HG02943 (cell line): ENCODE data around the gene CNR2.
"Not testable (repeated sequence)": the region's sequence is repeated elsewhere in the genome, so short reads cannot be mapped to it uniquely, and the experiment has no call there.

Source experiments
- ATAC-seq: cut with Tn5 transposase; IDR thresholded peaks from one replicate; pipeline ENCODE4 v1.9.1; 2021; ENCODE audit warnings: mild to moderate bottlenecking, low read depth, moderate library complexity; ENCODE audit not compliant: unreplicated experiment

The CNR2 gene

DNA sequence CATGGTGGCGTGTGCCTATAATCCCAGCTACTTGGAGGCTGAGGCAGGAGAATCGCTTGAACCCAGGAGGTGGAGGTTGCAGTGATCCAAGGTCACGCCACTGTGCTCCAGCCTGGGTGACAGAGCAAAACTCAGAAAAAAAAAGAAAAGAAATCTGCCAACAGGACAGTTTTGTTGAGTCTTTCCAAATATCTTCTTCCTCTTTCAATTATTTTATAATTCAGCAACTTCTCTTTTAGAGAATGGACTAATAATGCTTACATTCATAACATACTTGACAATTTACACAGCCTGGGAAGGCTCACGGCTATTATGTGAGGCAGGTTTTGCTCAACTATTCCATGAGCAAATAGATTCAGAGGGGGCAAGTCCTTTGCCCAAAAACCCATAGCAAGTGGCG, 18.1 kb downstream of the CNR2 start:
- no peak for ATAC-seq

DNA sequence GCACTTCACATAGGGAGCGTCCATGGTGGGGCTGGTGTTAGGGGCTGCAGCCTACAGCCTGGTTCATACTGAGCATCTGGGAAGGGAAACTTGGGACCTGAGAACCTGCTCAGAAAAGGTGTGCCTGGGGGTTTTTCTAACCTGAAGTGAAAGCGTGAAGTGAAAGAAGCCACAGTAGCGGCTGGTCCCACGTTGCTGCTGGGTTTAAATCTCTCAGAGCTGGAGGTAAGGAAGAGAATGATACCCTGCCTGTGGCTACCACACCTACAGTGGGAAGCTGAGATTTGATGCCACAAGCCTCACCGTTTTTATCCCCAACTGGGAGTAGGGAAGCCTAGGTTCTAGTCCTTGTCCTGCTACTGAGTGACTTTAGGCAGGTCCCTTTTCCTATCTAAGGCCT, 24.1 kb downstream of the CNR2 start:
- no peak for ATAC-seq

DNA sequence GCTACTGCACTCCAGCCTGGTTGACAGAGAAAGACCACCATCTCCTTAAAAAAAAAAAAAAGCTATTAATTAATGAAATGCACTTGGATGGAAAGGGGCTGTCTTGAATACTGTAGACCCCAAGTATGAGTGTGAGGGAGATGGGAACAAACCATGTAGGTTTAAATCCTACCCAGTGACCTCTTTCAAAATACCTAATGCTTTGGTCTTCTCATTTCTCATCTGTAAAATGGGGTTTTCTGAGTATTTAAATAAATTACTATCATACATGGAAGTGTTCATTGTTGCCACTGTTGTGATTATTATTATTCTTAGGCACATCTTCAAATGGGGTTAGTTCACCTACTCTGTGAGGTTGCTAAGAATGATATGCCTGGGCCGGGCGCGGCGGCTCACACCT, 27.9 kb downstream of the CNR2 start:
- no peak for ATAC-seq

DNA sequence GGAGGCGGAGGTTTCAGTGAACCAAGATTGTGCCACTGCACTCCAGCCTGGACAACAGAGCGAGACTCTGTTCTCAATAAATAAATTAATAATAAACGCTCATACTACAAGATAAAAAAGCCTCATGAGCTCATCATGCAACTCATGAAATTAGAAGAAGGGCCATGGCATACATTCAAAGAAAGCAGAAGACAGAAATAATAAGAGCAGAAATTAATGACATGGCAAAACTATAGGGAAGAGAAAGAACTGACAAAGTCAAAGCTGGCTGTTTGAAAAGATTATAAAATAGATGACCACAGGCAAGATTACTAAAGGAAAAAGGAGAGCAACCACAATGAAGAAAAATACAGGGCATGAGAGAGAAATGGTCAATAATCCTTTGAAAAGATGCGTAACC, 30.4 kb downstream of the CNR2 start:
- ATAC-seq, result no peak

DNA sequence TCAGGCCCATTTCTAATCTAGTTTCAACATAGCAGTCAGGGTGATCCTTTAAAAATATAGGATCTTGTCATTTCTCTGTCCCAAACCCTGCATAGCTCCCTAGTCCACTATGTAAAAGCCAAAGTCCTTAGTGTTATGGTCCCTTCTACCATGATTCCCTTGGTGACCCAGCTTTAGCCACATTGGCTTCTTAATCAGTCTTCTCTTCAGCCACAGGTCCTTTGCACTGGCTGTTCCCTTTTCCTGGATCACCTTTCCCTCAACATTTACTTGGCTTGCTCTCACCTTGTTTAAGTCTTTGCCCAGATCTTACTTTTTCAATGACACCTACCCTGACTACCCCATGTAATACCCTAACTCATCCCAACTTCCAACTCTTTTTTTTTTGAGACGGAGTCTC, 33.4 kb downstream of the CNR2 start:
- ATAC-seq, result no peak

DNA sequence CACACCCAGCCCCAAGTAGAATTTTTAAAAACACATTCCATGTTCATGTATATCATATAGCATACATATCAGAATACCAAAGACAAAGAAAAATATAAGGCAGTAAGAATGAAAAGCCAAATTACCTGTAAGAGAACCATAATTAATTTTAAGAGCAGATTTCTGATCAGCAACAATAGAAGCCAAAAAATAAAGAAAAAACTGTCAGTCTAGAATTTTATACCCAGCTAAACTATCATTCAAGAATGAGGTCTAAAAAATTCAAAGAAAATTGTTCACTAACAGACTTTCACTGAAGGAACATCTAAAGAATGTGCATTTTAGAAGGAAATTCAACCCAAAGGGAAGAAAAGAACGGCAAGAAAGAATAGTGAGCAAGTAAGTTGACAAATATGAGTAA, 34.5 kb downstream of the CNR2 start:
- ATAC-seq, result no peak

DNA sequence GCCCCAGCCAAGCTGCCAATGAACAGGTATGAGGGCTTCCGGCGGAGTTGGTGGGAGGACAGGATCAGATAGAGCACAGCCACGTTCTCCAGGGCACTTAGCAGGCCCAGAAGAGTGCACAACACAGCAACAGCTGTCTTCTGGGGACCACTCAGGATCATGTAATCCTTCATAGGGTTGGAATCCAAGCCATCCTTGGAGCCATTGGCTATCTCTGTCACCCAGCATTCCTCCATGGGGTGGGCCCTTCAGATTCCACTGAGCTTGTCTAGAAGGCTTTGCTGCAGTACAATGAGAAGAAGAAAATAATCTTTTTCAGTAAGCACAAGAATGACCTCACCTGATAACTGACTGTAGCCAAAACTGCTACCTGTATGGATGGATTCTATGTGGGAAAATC, 37.8 kb downstream of the CNR2 start:
- no peak for ATAC-seq

DNA sequence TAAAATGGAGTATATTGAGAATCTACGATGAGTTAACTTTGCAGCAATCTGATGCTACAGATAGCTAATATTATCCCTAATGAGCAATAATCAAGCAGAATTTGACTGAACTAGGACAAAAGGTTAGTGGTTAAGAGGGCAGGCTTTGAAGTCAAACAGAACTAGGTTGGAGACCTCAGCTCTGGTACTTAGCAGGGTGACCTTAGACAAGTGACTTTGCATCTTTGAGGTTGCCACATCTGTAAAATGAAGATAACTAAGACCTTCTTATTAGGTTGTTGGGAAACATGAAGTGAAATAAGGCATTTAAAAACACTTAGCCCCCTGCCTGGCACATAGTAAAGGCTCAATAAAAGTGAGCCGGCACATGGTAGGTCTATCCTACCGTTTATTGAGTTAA, 40.7 kb downstream of the CNR2 start:
- ATAC-seq, result no peak

DNA sequence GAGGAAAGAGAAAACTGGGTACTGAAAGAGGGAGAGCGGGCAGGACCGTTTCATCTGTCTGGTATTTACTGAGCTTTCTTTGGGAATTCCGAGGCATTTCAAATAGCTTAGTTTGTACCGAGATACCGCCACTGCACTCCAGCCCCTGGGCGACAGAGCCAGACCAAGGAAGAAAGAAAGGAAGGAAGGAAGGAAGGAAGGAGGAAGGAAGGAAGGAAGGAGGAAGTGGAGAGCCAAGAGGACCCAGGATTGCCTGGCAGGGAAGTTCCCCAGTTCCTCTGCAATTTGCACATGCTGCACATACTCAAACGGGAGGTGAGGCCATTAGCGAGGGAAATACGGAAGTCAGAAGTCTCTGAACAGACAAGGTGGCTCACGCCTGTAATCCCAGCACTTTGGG, 44.1 kb downstream of the CNR2 start:
- ATAC-seq, result no peak

DNA sequence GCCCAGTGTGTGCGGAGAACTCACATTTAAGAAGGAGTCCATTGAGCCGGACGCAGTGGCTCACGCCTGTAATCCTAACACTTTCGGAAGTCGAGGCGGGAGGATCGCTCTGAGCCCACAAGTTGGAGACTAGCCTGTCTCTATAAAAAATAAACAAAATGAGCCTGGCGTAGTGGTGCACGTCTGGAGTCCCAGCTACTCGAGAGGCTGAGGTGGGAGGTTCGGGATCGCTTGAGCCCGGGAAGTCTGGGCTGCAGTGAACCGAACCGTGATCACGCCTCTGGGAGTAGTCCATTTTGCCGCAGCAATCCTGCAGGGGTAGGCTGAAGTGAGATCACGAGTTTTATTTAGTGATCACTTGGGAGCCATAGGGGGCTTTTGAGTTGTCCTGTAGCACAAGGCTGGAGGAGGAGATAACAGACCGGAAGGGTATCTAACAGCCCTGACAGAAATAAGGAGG, 44.6 kb downstream of the CNR2 start:
- peak; percentile 8 for ATAC-seq

DNA sequence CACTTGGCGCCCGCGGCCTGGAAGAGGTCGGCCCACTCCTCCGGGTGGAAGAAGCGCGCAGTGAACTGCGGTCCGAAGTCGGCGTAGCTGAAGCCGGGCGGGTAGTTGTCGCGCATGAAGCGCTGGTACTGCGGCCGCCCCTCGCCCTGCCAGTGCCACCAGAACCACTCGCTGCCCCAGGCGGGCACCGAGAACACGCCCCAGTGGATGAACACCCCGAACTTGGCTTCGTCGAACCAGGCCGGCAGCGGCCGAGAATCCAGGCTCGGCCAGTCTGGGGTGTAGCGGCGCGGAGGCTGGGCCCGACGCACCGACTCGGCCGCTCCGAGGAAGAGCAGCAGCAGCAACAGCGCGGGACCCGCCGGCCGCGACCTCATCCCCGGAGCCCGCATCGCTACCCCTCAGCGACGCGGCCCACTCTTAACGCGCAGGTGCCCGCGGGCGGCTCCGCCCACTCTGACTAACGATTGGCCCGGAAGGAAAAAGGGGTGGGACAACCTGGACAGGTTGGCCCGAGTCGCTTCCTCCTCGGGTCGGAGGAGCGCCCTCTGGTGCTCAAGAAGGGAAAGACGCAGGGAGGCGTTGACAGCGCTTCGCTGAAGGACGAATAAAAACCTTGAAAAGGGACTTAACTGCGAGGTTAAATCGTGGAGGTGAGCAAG, 45.1 kb downstream of the CNR2 start, which contains the start of gene FUCA1:
Gene FUCA1 (minus strand): TSS at position 396 of the 662 bp plus-strand sequence. CDS start 4 bp downstream, at position 392.
- ATAC-seq, result peak; percentile 66

DNA sequence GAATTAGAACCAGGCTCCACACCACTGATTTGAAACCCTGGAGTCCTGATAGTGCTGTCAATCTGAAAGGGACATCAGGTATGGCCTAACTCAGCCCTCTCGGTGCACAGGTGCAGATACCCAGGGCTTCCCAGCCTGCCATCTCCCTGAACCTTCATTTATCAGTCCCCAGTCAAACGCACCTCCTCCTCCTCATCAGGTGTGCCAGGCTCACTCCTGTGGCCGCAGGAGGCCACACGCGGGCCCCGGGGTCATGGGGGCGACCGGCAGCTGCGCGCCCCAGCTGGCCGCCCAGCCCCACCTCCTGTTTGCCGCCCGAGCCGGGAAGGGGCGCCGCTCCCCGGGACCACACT, 45.6 kb downstream of the CNR2 start:
- ATAC-seq, result peak; percentile 10

DNA sequence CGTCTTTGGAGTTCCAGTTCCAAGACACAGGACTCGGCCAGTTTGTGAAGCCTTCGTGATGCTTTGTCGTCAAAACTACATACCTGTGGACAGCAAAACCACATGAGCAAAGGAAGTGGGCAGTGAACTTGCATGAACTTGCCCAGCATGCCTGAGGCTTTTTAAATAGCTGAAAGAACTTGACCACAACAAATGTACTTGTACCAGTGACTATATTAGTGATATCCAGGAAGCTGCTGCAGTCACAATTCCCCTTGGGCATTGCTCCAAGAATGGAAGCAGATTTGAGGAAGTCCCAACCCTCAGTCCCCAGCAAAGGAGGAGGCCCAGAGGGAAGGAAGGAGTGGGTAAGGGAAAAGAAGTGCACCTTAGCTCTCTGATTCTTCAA, 47.6 kb downstream of the CNR2 start:
- ATAC-seq, result no peak

DNA sequence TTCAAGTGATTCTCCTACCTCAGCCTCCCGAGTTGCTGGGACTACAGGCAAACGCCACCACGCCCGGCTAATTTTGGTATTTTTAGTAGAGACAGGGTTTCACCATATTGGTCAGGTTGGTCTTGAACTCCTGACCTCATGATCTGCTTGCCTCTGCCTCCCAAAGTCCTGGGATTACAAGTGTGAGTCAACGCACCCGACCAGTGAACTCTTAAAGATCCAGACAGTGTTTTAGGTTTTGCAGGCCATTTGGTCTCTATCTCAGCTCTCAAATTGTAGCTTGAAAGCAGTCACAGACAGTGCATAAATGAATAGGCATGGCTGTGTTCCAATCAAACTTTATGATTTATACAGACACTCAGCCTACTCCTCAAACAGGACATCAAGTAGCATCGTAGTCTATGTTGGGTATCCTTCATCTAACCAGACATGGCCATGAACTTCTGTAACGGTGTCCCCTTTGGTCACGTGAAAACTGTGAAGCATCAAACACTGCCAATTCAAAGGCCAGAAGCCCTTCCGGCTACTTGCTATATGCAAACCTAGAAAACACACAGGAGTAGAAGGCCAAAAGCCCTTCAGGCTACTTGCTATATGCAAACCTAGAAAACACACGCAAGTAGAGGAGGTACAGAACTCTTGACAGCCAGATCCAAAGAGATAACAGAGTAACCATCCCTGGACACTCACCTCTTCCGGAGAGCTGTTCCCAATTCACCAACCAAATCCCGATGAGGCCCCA, 48.2 kb downstream of the CNR2 start:
- ATAC-seq, result no peak

DNA sequence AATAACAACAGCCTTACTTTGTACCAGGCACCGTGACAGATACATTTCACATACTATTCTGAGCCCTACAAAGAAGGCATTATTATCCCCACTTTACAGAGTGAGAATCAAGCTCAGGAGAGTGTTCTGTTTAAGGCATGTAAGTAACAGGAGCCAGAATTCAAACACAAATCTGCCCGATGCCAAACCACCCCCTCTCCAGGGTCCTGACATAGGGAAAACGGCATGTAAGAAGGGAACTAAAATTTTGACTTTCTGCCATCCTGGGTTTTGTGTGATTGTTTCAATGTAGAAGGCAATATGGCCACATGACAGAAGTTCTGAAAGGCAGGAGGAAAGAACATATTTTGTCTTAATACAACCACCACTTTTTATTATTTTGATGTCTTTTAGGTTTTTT, 50.5 kb downstream of the CNR2 start:
- no peak for ATAC-seq

DNA sequence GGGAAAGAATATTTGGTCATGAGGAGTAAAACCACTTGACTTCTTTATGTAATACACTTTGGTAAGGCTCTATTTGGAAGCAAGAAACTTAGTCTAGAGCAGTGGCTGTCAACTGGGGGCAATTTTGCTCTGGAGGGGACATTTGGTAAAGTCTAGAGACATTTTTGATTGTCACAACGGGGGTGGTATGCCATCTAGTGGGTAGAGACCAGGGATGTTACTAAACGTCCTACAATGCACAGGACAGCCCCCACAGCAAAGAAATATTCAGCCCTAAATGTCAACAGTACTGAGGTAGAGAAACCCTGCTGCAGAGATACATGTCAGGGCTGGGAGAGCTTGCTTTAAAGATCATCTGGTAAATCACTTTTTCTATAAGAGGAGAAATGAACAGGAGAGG, 58.6 kb downstream of the CNR2 start:
- no peak for ATAC-seq

DNA sequence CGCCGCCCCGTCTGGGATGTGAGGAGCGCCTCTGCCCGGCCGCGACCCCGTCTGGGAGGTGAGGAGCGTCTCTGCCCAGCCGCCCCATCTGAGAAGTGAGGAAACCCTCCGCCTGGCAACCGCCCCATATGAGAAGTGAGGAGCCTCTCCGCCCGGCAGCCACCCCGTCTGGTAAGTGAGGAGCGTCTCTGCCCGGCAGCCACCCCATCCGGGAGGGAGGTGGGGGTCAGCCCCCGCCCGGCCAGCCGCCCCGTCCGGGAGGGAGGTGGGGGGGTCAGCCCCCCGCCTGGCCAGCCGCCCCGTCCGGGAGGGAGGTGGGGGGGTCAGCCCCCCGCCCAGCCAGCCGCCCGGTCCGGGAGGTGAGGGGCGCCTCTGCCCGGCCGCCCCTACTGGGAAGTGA, 60.0 kb downstream of the CNR2 start:
- not testable (repeated sequence) for ATAC-seq

DNA sequence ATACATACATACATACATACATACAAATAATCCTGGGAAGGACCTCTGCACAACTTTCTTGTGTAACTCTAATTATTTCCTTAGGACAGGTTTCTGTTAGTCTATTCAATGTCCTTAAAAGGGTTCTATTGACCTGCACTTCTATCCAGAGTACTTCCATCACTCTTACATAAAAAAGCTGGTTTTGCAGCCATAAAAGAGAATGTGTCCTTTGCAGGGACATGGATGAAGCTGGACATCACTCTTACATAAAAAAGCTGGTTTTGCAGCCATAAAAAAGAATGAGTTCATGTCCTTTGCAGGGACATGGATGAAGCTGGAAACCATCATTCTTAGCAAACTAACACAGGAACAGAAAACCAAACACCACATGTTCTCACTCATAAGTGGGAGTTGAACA, 61.8 kb downstream of the CNR2 start:
- not testable (repeated sequence) for ATAC-seq

DNA sequence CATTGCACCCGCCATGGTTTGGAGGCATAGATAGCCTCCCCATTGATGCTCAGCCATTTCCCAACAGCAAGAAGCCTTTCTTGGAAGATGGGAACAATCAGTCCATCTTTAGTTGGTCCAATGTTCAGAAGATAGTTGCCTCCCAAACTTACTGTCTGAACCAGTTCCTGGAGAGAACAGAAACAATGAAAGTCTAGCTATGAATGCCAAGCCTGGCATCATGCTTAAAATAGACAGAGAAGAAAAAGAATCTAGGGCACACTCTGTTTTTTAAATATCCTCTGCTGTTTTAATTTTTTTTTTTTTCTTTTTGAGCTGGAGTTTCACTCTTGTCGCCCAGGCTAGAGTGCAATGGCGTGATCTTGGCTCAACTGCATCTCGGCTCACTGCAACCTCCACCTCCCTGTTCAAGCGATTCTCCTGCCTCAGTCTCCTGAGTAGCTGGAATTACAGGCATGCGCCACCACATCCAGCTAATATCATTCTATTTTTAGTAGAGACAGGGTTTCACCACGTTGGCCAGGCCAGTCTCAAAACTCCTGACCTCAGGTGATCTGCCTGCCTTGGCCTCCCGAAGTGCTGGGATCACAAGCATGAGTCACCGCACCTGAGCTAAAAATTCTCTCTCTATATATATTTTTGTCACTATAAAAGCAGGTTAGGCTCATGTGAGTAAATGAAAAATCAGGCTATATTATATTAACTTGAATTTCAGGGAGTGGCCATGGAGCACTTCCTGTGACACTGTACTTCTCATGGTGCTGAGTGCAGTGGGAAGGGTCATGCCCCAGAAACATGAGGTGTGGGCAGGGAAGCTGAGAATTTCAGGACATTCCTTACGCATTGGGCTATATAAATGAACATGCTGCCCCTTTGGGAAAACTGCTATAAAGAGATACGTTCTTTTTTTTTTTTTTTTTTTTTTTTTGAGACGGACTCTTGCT, 64.2 kb downstream of the CNR2 start:
- no peak for ATAC-seq

DNA sequence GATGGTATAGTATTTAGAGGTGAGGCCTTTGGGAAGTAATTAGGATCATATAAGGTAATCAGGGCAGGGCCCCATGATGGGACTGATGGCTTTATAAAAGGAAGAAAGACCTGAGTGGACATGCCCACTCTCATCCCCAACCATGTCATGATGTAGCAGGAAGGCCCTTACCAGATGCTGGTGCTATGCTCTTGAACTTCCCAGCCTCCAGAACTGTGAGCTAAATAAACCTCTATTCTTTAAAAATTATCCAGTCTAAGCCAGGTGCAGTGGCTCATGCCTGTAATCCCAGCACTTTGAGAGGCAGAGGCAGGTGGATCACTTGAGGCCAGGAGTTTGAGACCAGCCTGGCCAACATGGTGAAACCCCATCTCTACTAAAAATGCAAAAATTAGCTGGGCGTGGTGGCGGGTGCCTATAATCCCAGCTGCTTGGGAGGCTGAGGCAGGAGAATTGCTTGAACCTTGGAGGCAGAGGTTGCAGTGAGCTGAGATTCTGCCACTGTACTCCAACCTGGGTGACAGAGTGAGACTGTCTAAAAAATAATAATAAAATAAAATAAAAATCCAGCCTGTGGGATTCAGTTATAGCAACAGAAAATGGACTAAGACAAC, 65.6 kb downstream of the CNR2 start:
- not testable (repeated sequence) for ATAC-seq

DNA sequence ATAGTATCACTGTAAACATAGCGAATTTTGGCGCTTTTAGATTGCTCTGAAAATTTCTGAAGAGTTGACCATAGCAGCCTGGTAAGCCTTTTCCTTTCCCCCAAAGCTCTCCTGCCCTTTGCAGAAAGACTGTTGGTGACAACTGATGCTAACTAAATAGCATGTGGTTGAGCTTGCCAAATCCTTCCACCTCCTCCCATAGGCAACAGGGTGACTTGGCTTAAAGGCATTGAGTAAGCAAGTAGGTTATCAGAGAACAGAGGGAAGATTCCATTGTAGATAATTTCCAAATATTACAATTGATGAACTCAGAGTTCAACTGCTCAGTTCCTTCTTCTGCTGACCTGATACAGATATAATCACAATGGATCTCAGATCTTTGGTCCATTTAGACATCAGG, 68.0 kb downstream of the CNR2 start:
- no peak for ATAC-seq
